DND-41 (cell line): ENCODE results near the gene HCRTR1.

ENCODE experiments used
- ATAC-seq: fragments of 200-7000 bp; cut with Tn5 transposase; 3 replicates; pipeline ENCODE4 v1.9.1; 2021; ENCODE audit warnings: low read depth; ENCODE audit not compliant: insufficient read depth
- DNase-seq: peaks from one replicate; pipeline ENCODE4 v3.0.0-alpha.2; 2020
- H2AFZ ChIP-seq: 2 replicates; pipeline ENCODE4 v1.6.0; 2012; ENCODE audit warnings: low read depth, low read length
- H3K27ac ChIP-seq: 2 replicates; pipeline ENCODE4 v1.5.1; 2012; ENCODE audit warnings: low read length, inconsistent platforms
- H3K27me3 ChIP-seq: fragments of 200-600 bp; sonication (generic); 2 replicates; pipeline ENCODE4 v1.6.0; 2012; ENCODE audit warnings: low read length, mild to moderate bottlenecking, inconsistent platforms; ENCODE audit not compliant: insufficient read depth, poor library complexity
- H3K36me3 ChIP-seq: 2 replicates; pipeline ENCODE4 v1.5.1; 2012; ENCODE audit warnings: low read length, inconsistent platforms; ENCODE audit not compliant: insufficient read depth
- H3K4me1 ChIP-seq: 2 replicates; pipeline ENCODE4 v1.5.1; 2012; ENCODE audit warnings: mild to moderate bottlenecking, low read length; ENCODE audit not compliant: insufficient read depth
- H3K4me2 ChIP-seq: 2 replicates; pipeline ENCODE4 v1.6.0; 2012; ENCODE audit warnings: mild to moderate bottlenecking, moderate library complexity, low read length, inconsistent platforms; ENCODE audit not compliant: insufficient read depth
- H3K4me3 ChIP-seq, 2 experiments: fragments of 200-600 bp in 1 of 2; shearing (Covaris generic) in 1 of 2; 2 replicates each; pipeline ENCODE4 v1.5.1; 2012 to 2016; ENCODE audit warnings: inconsistent platforms in 2 of 2, low read length in 2 of 2, mild to moderate bottlenecking in 2 of 2, low read depth in 1 of 2, moderate library complexity in 1 of 2
- H3K79me2 ChIP-seq: 2 replicates; pipeline ENCODE4 v1.6.0; 2012; ENCODE audit warnings: low read length, inconsistent platforms; ENCODE audit not compliant: insufficient read depth
- H3K9ac ChIP-seq: 2 replicates; pipeline ENCODE4 v1.6.0; 2012; ENCODE audit warnings: low read depth, mild to moderate bottlenecking, inconsistent platforms, low read length, moderate library complexity
- H3K9me3 ChIP-seq: 2 replicates; pipeline ENCODE4 v1.5.1; 2012; ENCODE audit warnings: low read length, moderate library complexity, mild to moderate bottlenecking, inconsistent platforms; ENCODE audit not compliant: insufficient read depth, severe bottlenecking
- H4K20me1 ChIP-seq: 2 replicates; pipeline ENCODE4 v1.6.0; 2012; ENCODE audit warnings: low read length; ENCODE audit not compliant: insufficient read depth
- EZH2 ChIP-seq: IDR thresholded peaks from 3 replicates; pipeline ENCODE4 v1.6.1; 2012; ENCODE audit warnings: borderline replicate concordance, low read depth, mild to moderate bottlenecking, moderate library complexity, low read length, inconsistent platforms; ENCODE audit not compliant: severe bottlenecking
- TF ChIP-seq, protein P1 (sequence below): IDR thresholded peaks from 2 replicates; pipeline ENCODE4 v1.5.1; 2012; ENCODE audit warnings: borderline replicate concordance, low read length, moderate library complexity, mild to moderate bottlenecking; ENCODE audit not compliant: poor library complexity, severe bottlenecking; ENCODE audit errors: extremely low read depth

HCRTR1 gene

GRCh38 chr1:31600641-31601040 is 16.8 kb upstream of the HCRTR1 start:
- Histone ChIP-seq H4K20me1 (no peaks in the 10 kb centered on the region), H3K79me2 (no peaks in the 10 kb centered on the region), H3K27me3 (peaks cover 8% of the 10 kb centered on the region), H3K4me2 (no peak overlapping the region), H3K4me3 (no peak overlapping the region), H3K9ac (no peak overlapping the region), H3K4me1 (no peaks in the 10 kb centered on the region), H3K27ac (no peak overlapping the region), H2AFZ (no peak overlapping the region), H3K9me3 (no peaks in the 10 kb centered on the region), H3K36me3 (no peaks in the 10 kb centered on the region)
- DNase-seq (no peak), ATAC-seq (no peak)
- TF ChIP-seq EZH2: no peak
- TF ChIP-seq, protein P1, sequence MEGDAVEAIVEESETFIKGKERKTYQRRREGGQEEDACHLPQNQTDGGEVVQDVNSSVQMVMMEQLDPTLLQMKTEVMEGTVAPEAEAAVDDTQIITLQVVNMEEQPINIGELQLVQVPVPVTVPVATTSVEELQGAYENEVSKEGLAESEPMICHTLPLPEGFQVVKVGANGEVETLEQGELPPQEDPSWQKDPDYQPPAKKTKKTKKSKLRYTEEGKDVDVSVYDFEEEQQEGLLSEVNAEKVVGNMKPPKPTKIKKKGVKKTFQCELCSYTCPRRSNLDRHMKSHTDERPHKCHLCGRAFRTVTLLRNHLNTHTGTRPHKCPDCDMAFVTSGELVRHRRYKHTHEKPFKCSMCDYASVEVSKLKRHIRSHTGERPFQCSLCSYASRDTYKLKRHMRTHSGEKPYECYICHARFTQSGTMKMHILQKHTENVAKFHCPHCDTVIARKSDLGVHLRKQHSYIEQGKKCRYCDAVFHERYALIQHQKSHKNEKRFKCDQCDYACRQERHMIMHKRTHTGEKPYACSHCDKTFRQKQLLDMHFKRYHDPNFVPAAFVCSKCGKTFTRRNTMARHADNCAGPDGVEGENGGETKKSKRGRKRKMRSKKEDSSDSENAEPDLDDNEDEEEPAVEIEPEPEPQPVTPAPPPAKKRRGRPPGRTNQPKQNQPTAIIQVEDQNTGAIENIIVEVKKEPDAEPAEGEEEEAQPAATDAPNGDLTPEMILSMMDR: no peak

GRCh38 chr1:31602081-31602480 is 15.4 kb upstream of the HCRTR1 start:
- Histone ChIP-seq H3K27me3 (peaks cover 8% of the 10 kb centered on the region), H2AFZ (no peak overlapping the region), H3K9me3 (no peaks in the 10 kb centered on the region), H3K9ac (no peak overlapping the region), H3K4me2 (no peak overlapping the region), H3K4me3 (no peak overlapping the region), H3K27ac (no peak overlapping the region), H3K36me3 (no peaks in the 10 kb centered on the region), H3K79me2 (no peaks in the 10 kb centered on the region), H4K20me1 (no peaks in the 10 kb centered on the region), H3K4me1 (no peaks in the 10 kb centered on the region)
- ATAC-seq: no peak
- DNase-seq: no peak
- TF ChIP-seq EZH2: no peak
- TF ChIP-seq, protein P1: no peak

GRCh38 chr1:31605908-31606427 is 11.5 kb upstream of the HCRTR1 start:
- TF ChIP-seq EZH2: no peak
- TF ChIP-seq, protein P1: no peak
- Histone ChIP-seq H3K27me3 (peaks cover 8% of the 10 kb centered on the region), H3K27ac (no peak overlapping the region), H3K4me1 (no peaks in the 10 kb centered on the region), H2AFZ (no peak overlapping the region), H4K20me1 (no peaks in the 10 kb centered on the region), H3K79me2 (no peaks in the 10 kb centered on the region), H3K9ac (no peak overlapping the region), H3K4me2 (no peak overlapping the region), H3K9me3 (no peaks in the 10 kb centered on the region), H3K36me3 (no peaks in the 10 kb centered on the region), H3K4me3 (no peak overlapping the region)
- ATAC-seq: no peak
- DNase-seq: no peak

DNA sequence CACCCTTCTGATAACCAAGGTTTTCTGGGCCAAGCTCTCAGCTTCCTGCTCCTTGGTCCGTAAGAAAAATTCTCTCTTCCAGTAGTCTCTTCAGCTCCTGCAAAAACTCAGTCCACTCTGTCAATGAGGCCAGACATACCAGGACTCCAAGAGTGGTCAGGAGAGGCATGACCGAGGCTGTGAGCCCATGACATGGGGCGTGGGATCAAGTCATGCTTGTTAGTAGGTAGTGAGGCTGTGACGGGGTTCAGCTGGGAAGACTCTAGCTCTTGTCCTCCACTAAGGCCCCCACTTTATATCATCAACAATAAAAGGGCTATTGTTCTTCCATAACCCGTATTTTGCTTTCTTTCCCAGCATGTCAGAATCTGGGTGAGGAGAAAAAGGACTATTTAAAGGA is 10.1 kb upstream of the HCRTR1 start:
- Histone ChIP-seq H4K20me1 (no peaks in the 10 kb centered on the region), H3K27ac (no peak overlapping the region), H3K4me2 (no peak overlapping the region), H3K4me1 (no peaks in the 10 kb centered on the region), H3K4me3 (no peak overlapping the region), H3K9ac (no peak overlapping the region), H2AFZ (no peak overlapping the region), H3K36me3 (no peaks in the 10 kb centered on the region), H3K27me3 (no peaks in the 10 kb centered on the region), H3K79me2 (no peaks in the 10 kb centered on the region), H3K9me3 (no peaks in the 10 kb centered on the region)
- DNase-seq: no peak
- TF ChIP-seq EZH2: no peak
- TF ChIP-seq, protein P1: no peak
- ATAC-seq: no peak
